NT2/D1 (cell line): ENCODE data around the gene DHRS1.
A peak's percentile ranks its signal among the peaks of the same experiment; 100 is the strongest.

Experiments used
- DNase-seq: peaks from one replicate; pipeline ENCODE4 v3.0.0-alpha.2; 2011; ENCODE audit warnings: low read depth, low spot score
- H3K27me3 ChIP-seq: 2 replicates; pipeline ENCODE4 v1.6.0; 2011; ENCODE audit warnings: mild to moderate bottlenecking; ENCODE audit not compliant: insufficient read length, insufficient read depth
- H3K36me3 ChIP-seq: 2 replicates; pipeline ENCODE4 v1.6.1; 2011; ENCODE audit warnings: mild to moderate bottlenecking, low read length, mixed read lengths; ENCODE audit not compliant: insufficient read depth, insufficient read length
- H3K4me1 ChIP-seq: 2 replicates; pipeline ENCODE4 v1.5.1; 2011; ENCODE audit not compliant: insufficient read depth, insufficient read length
- H3K4me3 ChIP-seq: 2 replicates; pipeline ENCODE4 v1.5.1; 2011; ENCODE audit warnings: low read depth; ENCODE audit not compliant: insufficient read length
- H3K9ac ChIP-seq: 2 replicates; pipeline ENCODE4 v1.6.0; 2011; ENCODE audit warnings: low read depth; ENCODE audit not compliant: insufficient read length
- H3K9me3 ChIP-seq: 2 replicates; pipeline ENCODE4 v1.5.1; 2011; ENCODE audit warnings: mild to moderate bottlenecking, low read length; ENCODE audit not compliant: insufficient read depth
- SUZ12 ChIP-seq: IDR thresholded peaks from 2 replicates; pipeline ENCODE4 v1.6.1; 2011; ENCODE audit not compliant: insufficient read length, insufficient read depth; ENCODE audit errors: extremely low read depth
- YY1 ChIP-seq: IDR thresholded peaks from 2 replicates; pipeline ENCODE4 v1.6.1; 2011; ENCODE audit not compliant: insufficient read length, insufficient read depth
- ZNF274 ChIP-seq: IDR thresholded peaks from 2 replicates; pipeline ENCODE4 v1.6.1; 2011; ENCODE audit warnings: mild to moderate bottlenecking, low read depth, low read length

The DHRS1 gene

DNA sequence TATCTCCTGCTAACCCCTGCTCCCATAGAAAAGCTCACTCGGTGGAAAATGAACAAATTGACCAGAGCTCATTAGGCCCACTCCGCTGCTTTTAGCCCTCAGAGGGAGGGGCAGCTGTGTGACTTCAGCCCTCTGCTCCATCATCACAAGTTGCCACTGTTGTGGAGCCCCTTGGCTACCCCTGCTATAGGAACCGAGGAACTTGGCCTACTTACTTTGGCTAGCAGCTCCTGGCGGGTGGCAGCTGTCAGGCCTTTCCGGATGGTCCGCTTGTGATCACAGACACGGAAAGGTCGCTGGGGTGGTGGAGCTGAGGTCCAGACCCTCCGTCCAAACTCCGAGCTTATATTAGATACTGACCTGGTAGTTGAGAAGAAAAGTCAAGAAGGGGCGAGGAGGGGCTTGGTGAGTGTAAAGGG, 7.6 kb upstream of the DHRS1 start:
- peaks cover 93% of the 10 kb centered on the region for H3K36me3 ChIP-seq

DNA sequence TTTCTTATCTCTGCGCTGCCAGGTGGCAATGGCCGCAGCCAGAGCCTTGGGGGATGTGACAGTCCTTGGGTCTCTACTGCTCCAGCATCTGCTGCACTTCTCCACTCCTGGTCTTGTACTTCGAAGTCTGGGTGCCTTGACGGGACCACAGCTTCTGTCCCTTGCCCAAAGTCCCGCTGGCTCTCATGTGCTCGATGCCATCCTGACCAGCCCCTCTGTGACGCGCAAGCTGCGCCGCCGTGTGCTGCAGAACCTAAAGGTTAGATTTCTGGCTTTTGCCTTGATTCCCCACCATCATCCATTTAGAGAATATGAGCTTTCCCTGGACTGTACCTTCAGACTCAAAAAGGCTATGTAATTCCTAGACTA, 4.4 kb upstream of the DHRS1 start:
- no peaks in the 10 kb centered on the region for H3K27me3 ChIP-seq
- peaks cover 4% of the 10 kb centered on the region for H3K4me1 ChIP-seq
- no peaks in the 10 kb centered on the region for H3K9me3 ChIP-seq
- H3K36me3 ChIP-seq = peaks cover 79% of the 10 kb centered on the region
- no peak overlapping the region for H3K4me3 ChIP-seq
- no peak for DNase-seq
- TF ChIP-seq YY1 (no peak), SUZ12 (no peak), ZNF274 (no peak)
- no peak overlapping the region for H3K9ac ChIP-seq

More for the DNA sequence above, 7.6 kb upstream of the DHRS1 start:
- TF ChIP-seq SUZ12 (no peak), YY1 (no peak), ZNF274 (no peak)
- Histone ChIP-seq H3K9me3 (no peaks in the 10 kb centered on the region), H3K27me3 (no peaks in the 10 kb centered on the region), H3K4me3 (no peak overlapping the region), H3K4me1 (peaks cover 4% of the 10 kb centered on the region), H3K9ac (no peak overlapping the region)
- DNase-seq = no peak

DNA sequence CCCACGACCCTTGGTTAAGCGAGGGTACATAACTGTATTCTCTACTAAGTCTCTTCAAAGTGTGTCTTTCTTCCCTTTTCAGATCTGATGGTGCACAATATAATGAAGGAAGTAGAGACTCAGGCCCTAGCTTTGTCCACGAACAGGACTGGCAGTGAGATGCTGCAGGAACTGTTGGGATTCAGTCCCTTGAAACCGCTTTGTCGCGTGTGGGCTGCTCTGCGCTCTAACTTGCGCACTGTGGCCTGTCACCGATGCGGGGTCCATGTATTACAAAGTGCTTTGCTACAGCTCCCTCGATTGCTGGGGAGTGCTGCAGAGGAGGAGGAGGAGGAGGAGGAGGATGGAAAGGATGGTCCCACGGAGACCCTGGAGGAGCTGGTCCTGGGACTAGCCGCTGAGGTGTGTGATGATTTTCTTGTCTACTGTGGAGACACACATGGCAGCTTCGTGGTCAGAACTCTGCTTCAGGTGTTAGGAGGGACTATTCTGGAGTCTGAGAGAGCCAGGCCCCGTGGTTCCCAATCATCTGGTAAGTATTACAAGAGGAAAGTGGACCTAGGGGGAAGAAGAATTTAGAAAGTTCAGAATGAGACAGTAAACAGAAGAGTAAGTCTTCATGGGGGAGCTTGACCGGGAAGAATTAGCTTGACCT, 873 bp upstream of the DHRS1 start:
- Histone ChIP-seq H3K9ac (peak overlapping the region; percentile 65), H3K36me3 (peaks cover 59% of the 10 kb centered on the region), H3K9me3 (no peaks in the 10 kb centered on the region), H3K27me3 (no peaks in the 10 kb centered on the region), H3K4me1 (peaks cover 6% of the 10 kb centered on the region), H3K4me3 (peak overlapping the region; percentile 53)
- no peak for DNase-seq
- no peak for TF ChIP-seq YY1
- no peak for TF ChIP-seq SUZ12
- no peak for TF ChIP-seq ZNF274

DNA sequence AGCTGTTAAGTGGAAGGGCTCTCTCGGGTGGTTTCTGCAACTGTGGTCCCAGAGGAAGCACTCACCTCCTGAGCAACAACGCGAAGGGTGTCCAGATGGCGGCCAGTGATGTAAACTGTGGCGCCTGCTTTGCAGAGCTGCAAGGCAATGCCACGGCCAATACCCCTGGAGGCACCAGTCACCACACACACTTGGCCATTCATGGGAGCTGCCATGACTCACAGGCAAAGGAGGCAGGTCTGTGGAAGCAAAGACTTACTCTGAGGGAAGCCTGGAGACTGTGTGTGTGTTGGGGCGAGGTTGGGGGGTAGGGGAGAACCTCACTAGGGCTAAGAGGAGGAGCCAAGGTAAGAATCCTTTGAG, 707 bp downstream of the DHRS1 start:
- H3K9me3 ChIP-seq = no peaks in the 10 kb centered on the region
- peak overlapping the region; percentile 53 for H3K4me3 ChIP-seq
- no peak for DNase-seq
- no peaks in the 10 kb centered on the region for H3K27me3 ChIP-seq
- H3K4me1 ChIP-seq = peaks cover 6% of the 10 kb centered on the region
- no peak for TF ChIP-seq ZNF274
- TF ChIP-seq SUZ12 = no peak
- TF ChIP-seq YY1 = no peak
- H3K36me3 ChIP-seq = peaks cover 45% of the 10 kb centered on the region
- H3K9ac ChIP-seq = peak overlapping the region; percentile 65

DNA sequence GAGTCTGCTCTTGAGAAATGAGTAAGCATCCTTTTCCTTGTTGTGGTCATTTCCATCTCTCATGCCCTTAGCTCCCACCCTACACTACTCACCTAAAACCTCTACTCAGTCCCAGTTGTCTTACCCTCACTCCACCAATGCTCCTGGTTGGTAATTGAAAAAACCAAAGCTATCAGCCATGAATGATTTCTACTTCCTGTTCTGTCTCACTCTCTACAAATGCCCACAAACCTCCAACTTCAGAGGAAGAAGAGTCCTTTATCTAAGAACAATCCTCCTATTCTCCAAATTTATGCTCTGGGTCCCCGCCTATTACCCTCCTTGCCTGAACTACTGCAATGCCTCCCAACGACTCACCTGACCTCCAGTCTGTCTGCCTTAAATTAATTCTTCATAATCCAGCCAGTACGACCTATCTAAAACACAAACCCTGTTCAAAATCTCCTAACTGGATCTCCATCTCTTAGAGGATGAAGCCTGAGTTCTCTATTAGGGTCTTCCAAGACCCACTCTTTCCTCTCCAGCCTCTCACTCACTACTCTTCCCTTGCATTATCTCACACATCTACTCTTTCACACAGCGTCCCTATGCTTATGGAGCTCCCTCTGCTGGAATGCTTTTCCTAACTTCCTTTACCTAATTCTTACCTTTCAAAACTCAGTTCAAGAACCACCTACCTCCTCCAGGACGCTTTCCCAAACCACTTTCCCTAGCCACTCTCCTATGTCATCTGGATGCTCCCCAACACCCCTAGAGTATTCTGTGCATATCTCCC, 2.2 kb downstream of the DHRS1 start:
- H3K9me3 ChIP-seq = no peaks in the 10 kb centered on the region
- DNase-seq = no peak
- H3K36me3 ChIP-seq = peaks cover 36% of the 10 kb centered on the region
- no peak for TF ChIP-seq ZNF274
- TF ChIP-seq YY1 = no peak
- no peak for TF ChIP-seq SUZ12
- peaks cover 6% of the 10 kb centered on the region for H3K4me1 ChIP-seq
- no peak overlapping the region for H3K9ac ChIP-seq
- H3K27me3 ChIP-seq = no peaks in the 10 kb centered on the region
- H3K4me3 ChIP-seq = no peak overlapping the region

DNA sequence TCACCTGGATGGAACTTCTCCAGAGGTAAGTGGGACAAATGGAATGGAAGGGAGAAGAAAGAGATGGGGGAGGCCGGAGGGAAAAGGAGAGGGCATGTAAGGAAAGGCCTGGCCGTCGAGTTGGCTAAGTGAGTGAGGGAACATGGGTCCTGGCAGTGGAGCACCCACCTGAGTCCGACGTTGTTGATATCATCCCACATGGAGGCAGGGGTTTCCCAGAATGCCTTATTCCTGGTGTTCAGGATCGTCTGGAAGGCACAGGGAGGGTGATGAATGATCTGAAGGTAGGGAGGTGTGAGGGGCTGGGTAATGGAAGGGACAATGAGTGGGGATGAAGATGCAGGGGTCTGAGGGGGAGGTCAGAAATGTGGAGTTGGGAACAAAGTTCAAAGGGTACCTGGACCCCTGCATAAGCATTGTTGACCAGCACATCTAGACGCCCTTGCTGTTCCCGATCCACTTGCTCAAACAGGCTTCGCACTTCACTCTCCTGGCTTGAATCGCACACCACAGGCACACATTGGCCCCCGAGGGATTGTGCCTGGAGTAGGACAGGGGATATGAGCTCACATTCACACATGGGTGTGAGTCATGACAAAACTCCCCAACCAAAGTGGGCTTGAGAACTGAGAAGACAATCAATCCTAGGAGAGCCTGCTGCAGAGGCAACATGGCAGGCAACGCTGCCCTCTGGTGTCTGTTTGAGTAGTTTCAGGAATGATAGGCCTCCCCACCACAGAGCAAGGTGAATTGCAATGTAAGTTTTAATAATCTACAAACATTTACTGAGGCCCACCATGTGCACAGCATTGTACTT, 3.0 kb downstream of the DHRS1 start:
- H3K4me3 ChIP-seq = no peak overlapping the region
- peak; percentile 28 for DNase-seq

More for the DNA sequence above, 3.0 kb downstream of the DHRS1 start:
- Histone ChIP-seq H3K36me3 (peaks cover 36% of the 10 kb centered on the region), H3K4me1 (peaks cover 6% of the 10 kb centered on the region), H3K9me3 (no peaks in the 10 kb centered on the region), H3K9ac (no peak overlapping the region), H3K27me3 (no peaks in the 10 kb centered on the region)
- TF ChIP-seq ZNF274 = no peak
- TF ChIP-seq SUZ12 = no peak
- no peak for TF ChIP-seq YY1
